CD14-positive monocyte (primary cell): ENCODE measurements around the gene PI4KA. TPM values are rescaled to one million over a fixed set of nuclear protein-coding genes. Genes with fewer than 3 reads are reported as not detected.
"Not testable (repeated sequence)": the region's sequence is repeated elsewhere in the genome, so short reads cannot be mapped to it uniquely, and the experiment has no call there.

ENCODE experiments used
- DNase-seq, 3 donors: peaks; one replicate each; pipeline ENCODE4 v3.0.0-alpha.2; 2011 to 2022
- H2AFZ ChIP-seq: 2 replicates; pipeline ENCODE4 v1.6.0; 2012; ENCODE audit warnings: mild to moderate bottlenecking, low read depth, low read length, inconsistent platforms; ENCODE audit not compliant: insufficient read depth, poor library complexity, severe bottlenecking
- H3K27ac ChIP-seq, 2 donors: 1 replicate in 1 of 2; 2 replicates in 1 of 2; pipeline ENCODE4 v1.5.1; 2012 to 2013; ENCODE audit warnings: low read length in 2 of 2, control low read depth in 1 of 2, inconsistent platforms in 1 of 2, low read depth in 1 of 2, mild to moderate bottlenecking in 1 of 2
- H3K27me3 ChIP-seq, 2 donors: one replicate each; pipeline versions ENCODE4 v1.6.0 to v1.6.1; 2011 to 2013; ENCODE audit warnings: low read length in 2 of 2; ENCODE audit not compliant: control insufficient read depth in 2 of 2, insufficient read depth in 2 of 2
- H3K36me3 ChIP-seq, 2 donors: replicated peaks in 1 of 2; 1 replicate in 1 of 2; 2 replicates in 1 of 2; pipeline versions ENCODE4 v1.5.1 to v1.6.1; 2012 to 2013; ENCODE audit warnings: low read length in 2 of 2, control low read depth in 1 of 2, inconsistent platforms in 1 of 2, mild to moderate bottlenecking in 1 of 2; ENCODE audit not compliant: insufficient read depth in 2 of 2, control insufficient read depth in 1 of 2
- H3K4me1 ChIP-seq, 2 donors: 1 replicate in 1 of 2; 2 replicates in 1 of 2; pipeline versions ENCODE4 v1.5.1 to v1.6.1; 2012 to 2013; ENCODE audit warnings: low read length in 2 of 2, control low read depth in 1 of 2, inconsistent platforms in 1 of 2, mild to moderate bottlenecking in 1 of 2, moderate library complexity in 1 of 2; ENCODE audit not compliant: insufficient read depth in 2 of 2, control insufficient read depth in 1 of 2
- H3K4me2 ChIP-seq: replicated peaks from 2 replicates; pipeline ENCODE3; 2012; ENCODE audit warnings: low read length, moderate library complexity, mild to moderate bottlenecking; ENCODE audit not compliant: poor library complexity, severe bottlenecking; ENCODE audit errors: extremely low read depth
- H3K4me3 ChIP-seq, 3 experiments: fragments of 200-600 bp in 1 of 3; sonication (generic) in 1 of 3; replicated peaks in 1 of 3; 1 replicate in 2 of 3; 2 replicates in 1 of 3; pipeline ENCODE4 v1.5.1; 2011 to 2013; ENCODE audit warnings: low read length in 3 of 3, mild to moderate bottlenecking in 3 of 3, control low read depth in 2 of 3, low read depth in 2 of 3, inconsistent platforms in 1 of 3, moderate library complexity in 1 of 3
- H3K79me2 ChIP-seq: 2 replicates; pipeline ENCODE4 v1.6.0; 2012; ENCODE audit warnings: mild to moderate bottlenecking, control low read depth, inconsistent platforms, low read length, moderate library complexity; ENCODE audit not compliant: insufficient read depth
- H3K9ac ChIP-seq: 2 replicates; pipeline ENCODE4 v1.6.0; 2017; ENCODE audit warnings: low read length, mild to moderate bottlenecking; ENCODE audit not compliant: insufficient read depth, poor library complexity, severe bottlenecking
- H3K9me3 ChIP-seq, 2 donors: replicated peaks in 1 of 2; 1 replicate in 1 of 2; 2 replicates in 1 of 2; pipeline versions ENCODE4 v1.5.1 to v1.6.1; 2012 to 2013; ENCODE audit warnings: low read length in 2 of 2, control low read depth in 1 of 2; ENCODE audit not compliant: control insufficient read depth in 1 of 2, insufficient read depth in 1 of 2
- H4K20me1 ChIP-seq: 2 replicates; pipeline ENCODE4 v1.6.0; 2012; ENCODE audit warnings: mild to moderate bottlenecking, low read length, control low read depth, moderate library complexity; ENCODE audit not compliant: insufficient read depth
- H3K27ac Mint-ChIP-seq, 7 donors: one replicate each; pipeline ENCODE4 v1.8.0; 2020; ENCODE audit warnings: mild to moderate bottlenecking in 7 of 7, mixed read lengths in 7 of 7, moderate library complexity in 6 of 7, inconsistent platforms in 2 of 7
- H3K27me3 Mint-ChIP-seq, 3 donors: one replicate each; pipeline ENCODE4 v1.8.0; 2021 to 2022; ENCODE audit warnings: low read depth in 3 of 3, mild to moderate bottlenecking in 3 of 3, mixed read lengths in 3 of 3, moderate library complexity in 3 of 3, inconsistent platforms in 1 of 3
- H3K36me3 Mint-ChIP-seq, 2 donors: one replicate each; pipeline ENCODE4 v1.8.0; 2020; ENCODE audit warnings: mixed read lengths in 2 of 2, inconsistent platforms in 1 of 2, mild to moderate bottlenecking in 1 of 2
- H3K4me1 Mint-ChIP-seq: one replicate; pipeline ENCODE4 v1.8.0; 2020; ENCODE audit warnings: mild to moderate bottlenecking, mixed read lengths
- H3K4me3 Mint-ChIP-seq, 2 donors: one replicate each; pipeline ENCODE4 v1.8.0; 2020; ENCODE audit warnings: mild to moderate bottlenecking in 2 of 2, mixed read lengths in 2 of 2, moderate library complexity in 1 of 2
- H3K9me3 Mint-ChIP-seq, 7 donors: one replicate each; pipeline ENCODE4 v1.8.0; 2020 to 2022; ENCODE audit warnings: mixed read lengths in 7 of 7, mild to moderate bottlenecking in 6 of 7, moderate library complexity in 6 of 7, inconsistent platforms in 2 of 7
- CTCF ChIP-seq: fragments of 200-600 bp; IDR thresholded peaks from one replicate; pipeline ENCODE4 v1.8.0; 2022; ENCODE audit warnings: antibody characterized with exemption, mild to moderate bottlenecking
- WGBS: methylation state at CpG from one replicate; pipeline ENCODE4 v1.1.5; 2013; ENCODE audit warnings: missing lambda C conversion rate; ENCODE audit not compliant: insufficient coverage; 5-methylcytosine and 5-hydroxymethylcytosine counted together
- intact Hi-C, 2 donors: fragments of 100-400 bp; cut with micrococcal nuclease; formaldehyde crosslinking; loops; one replicate each; pipeline versions ENCODE4 v1.15.0 to v1.15.1; 2023
- polyA plus RNA-seq, 3 donors: library from polyadenylated mRNA; depleted of rRNA in 1 of 3; unstranded in 2 of 3; stranded (reverse) in 1 of 3; fragments of 300-500 nt in 2 of 3; fragments of >200 nt in 1 of 3; fragmentation: Illumina TruSeq in 2 of 3; gene quantifications; 1 replicate in 2 of 3; 2 replicates in 1 of 3; pipeline ENCODE4 v1.2.3, GENCODE V29; 2012 to 2021

The PI4KA gene
- polyA plus RNA-seq, 3 donors, result 22.8 to 74.4 (median 38.2) TPM

DNA sequence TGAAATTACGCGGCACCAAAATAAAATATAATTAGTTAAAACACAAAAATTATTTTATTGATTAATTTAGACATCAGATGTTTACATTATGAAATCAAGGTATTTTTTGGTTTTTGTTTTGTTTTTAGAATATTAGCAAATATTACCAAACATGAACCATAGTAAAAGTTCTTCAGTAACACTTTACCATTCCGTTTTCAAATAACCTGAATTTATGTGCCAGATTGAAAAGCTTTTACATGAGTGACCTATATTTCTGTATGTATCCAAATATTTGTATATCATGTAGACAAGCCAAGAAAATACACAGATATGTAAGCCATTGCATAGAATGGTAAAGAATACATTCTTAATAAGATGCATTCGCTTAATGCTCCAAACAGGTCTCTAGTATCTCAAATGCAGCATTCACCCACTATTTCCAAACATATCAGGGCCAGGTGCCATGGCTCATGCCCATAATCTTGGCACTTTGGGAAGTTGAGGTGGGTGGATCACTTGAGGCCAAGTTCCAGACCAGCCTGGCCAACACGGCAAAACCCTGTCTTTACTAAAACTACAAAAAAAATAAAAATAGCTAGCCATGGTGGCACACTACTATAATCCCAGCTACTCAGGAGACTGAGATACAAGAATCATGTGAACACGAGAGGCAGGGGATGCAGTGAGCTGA, 187.1 kb downstream of the PI4KA start:
- no peak overlapping the region for H3K9ac ChIP-seq
- DNase-seq, result no peak
- H3K27me3 ChIP-seq, result peaks cover 28 to 52% of the 10 kb centered on the region in 2 donors
- H3K79me2 ChIP-seq, result no peaks in the 10 kb centered on the region
- H3K27ac ChIP-seq, result no peak overlapping the region
- H3K4me2 ChIP-seq, result no peak overlapping the region
- no peak overlapping the region for H3K4me3 ChIP-seq
- H2AFZ ChIP-seq, result no peak overlapping the region
- H3K4me3 Mint-ChIP-seq, result peak overlapping the region in 1 of 2 donors; percentile 63
- no peak overlapping the region for H3K27ac Mint-ChIP-seq
- H4K20me1 ChIP-seq, result no peaks in the 10 kb centered on the region
- intact Hi-C loops, result no loop called here
- no peaks in the 10 kb centered on the region for H3K9me3 ChIP-seq
- H3K27me3 Mint-ChIP-seq, result peaks cover 30 to 61% (median 46%) of the 10 kb centered on the region in 3 donors
- no peaks in the 10 kb centered on the region for H3K4me1 Mint-ChIP-seq
- no peaks in the 10 kb centered on the region for H3K36me3 Mint-ChIP-seq
- WGBS, result 80% methylated on average over 1 of the region's 6 CpGs
- H3K36me3 ChIP-seq, result no peaks in the 10 kb centered on the region
- TF ChIP-seq CTCF, result no peak
- H3K9me3 Mint-ChIP-seq, result peaks cover 0 to 2% (median 0%) of the 10 kb centered on the region in 7 donors
- no peaks in the 10 kb centered on the region for H3K4me1 ChIP-seq

GRCh38 chr22:20670457-20671261, 188.0 kb downstream of the PI4KA start:
- H2AFZ ChIP-seq, H3K9ac ChIP-seq, H3K79me2 ChIP-seq, H3K4me3 ChIP-seq, H3K27ac ChIP-seq, H3K9me3 Mint-ChIP-seq, H3K9me3 ChIP-seq, H3K4me2 ChIP-seq, DNase-seq, H3K4me1 ChIP-seq, H3K27ac Mint-ChIP-seq, H3K4me1 Mint-ChIP-seq, H3K36me3 Mint-ChIP-seq, intact Hi-C loops, H3K36me3 ChIP-seq, H4K20me1 ChIP-seq: not testable (repeated sequence)
- Mint-ChIP-seq H3K4me3 (peak overlapping the region in 1 of 2 donors; percentile 78), H3K27me3 (peaks cover 29 to 58% (median 41%) of the 10 kb centered on the region in 3 donors)
- WGBS, result 59% methylated on average over 57 of the region's 73 CpGs
- peaks cover 28 to 48% of the 10 kb centered on the region in 2 donors for H3K27me3 ChIP-seq

DNA sequence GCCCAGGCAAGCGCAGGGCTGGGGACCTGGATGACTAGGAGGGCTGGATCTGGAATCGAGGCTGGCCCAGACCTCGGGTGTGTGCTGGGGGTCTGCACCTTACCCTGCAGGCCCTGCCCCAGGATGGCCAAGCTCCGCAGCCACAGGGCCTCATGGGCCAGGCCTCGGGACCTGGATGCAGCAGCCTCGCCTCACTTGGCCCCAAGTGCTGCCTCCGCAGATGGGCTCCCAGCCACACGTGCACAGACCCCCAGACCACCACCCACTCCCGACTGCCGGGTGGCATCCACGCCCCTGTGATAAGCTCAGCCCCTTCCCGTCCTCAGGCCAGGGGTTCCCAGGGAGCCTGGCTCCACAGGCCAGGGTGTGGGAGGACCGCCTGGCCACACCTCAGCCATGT, 188.7 kb downstream of the PI4KA start:
- H3K9ac ChIP-seq, H3K36me3 ChIP-seq, H3K79me2 ChIP-seq, H4K20me1 ChIP-seq, H3K4me1 Mint-ChIP-seq, H3K4me1 ChIP-seq, H3K27ac ChIP-seq, intact Hi-C loops, DNase-seq, H2AFZ ChIP-seq, H3K4me2 ChIP-seq, H3K27ac Mint-ChIP-seq, H3K9me3 Mint-ChIP-seq, H3K9me3 ChIP-seq, H3K36me3 Mint-ChIP-seq, H3K4me3 ChIP-seq: not testable (repeated sequence)
- peak overlapping the region in 1 of 2 donors; percentile 15 for H3K4me3 Mint-ChIP-seq
- peaks cover 22 to 42% of the 10 kb centered on the region in 2 donors for H3K27me3 ChIP-seq
- 91% methylated on average over 6 of the region's 13 CpGs for WGBS
- H3K27me3 Mint-ChIP-seq, result peaks cover 22 to 53% (median 35%) of the 10 kb centered on the region in 3 donors
